Mesothelial cell of epicardium (in vitro differentiated cells): ENCODE data around the gene CMPK2. TPM values are rescaled to one million over a fixed set of nuclear protein-coding genes. Genes with fewer than 3 reads are reported as not detected.

ENCODE experiments used
- DNase-seq, 2 experiments: peaks; one replicate each; pipeline ENCODE4 v3.0.0; 2021; ENCODE audit warnings: low spot score in 2 of 2; ENCODE audit not compliant: unreplicated experiment in 2 of 2
- H3K27ac Mint-ChIP-seq: 2 replicates; pipeline ENCODE4 v1.8.0; 2021; ENCODE audit warnings: mixed read lengths
- H3K27me3 Mint-ChIP-seq: 2 replicates; pipeline ENCODE4 v1.8.0; 2021; ENCODE audit warnings: low read depth, mixed read lengths
- H3K36me3 Mint-ChIP-seq: 2 replicates; pipeline ENCODE4 v1.8.0; 2021; ENCODE audit warnings: mixed read lengths
- H3K4me1 Mint-ChIP-seq: 2 replicates; pipeline ENCODE4 v1.8.0; 2021; ENCODE audit warnings: mixed read lengths
- H3K4me3 Mint-ChIP-seq: 2 replicates; pipeline ENCODE4 v1.8.0; 2021; ENCODE audit warnings: mild to moderate bottlenecking, moderate library complexity, mixed read lengths
- H3K9me3 Mint-ChIP-seq: 2 replicates; pipeline ENCODE4 v1.8.0; 2021; ENCODE audit warnings: mixed read lengths
- CTCF ChIP-seq: fragments of 200-600 bp; sonication (generic); IDR thresholded peaks from one replicate; pipeline ENCODE4 v1.5.0; 2021; ENCODE audit warnings: antibody characterized with exemption; ENCODE audit not compliant: unreplicated experiment
- total RNA-seq: library from RNA; stranded (reverse); gene quantifications from 3 replicates; pipeline ENCODE4 v1.2.1, GENCODE V29; 2021

Gene CMPK2
- total RNA-seq, 1 donor from 2014 or later: 4.5 TPM

GRCh38 chr2:6872394-6872793 is 6.7 kb upstream of the CMPK2 start:
- Mint-ChIP-seq H3K27ac (no peak overlapping the region), H3K36me3 (peaks cover 4% of the 10 kb centered on the region), H3K4me1 (peaks cover 6% of the 10 kb centered on the region), H3K9me3 (peaks cover 8% of the 10 kb centered on the region), H3K4me3 (no peak overlapping the region), H3K27me3 (peaks cover 41% of the 10 kb centered on the region)
- TF ChIP-seq CTCF: no peak
- no peak for DNase-seq

- DNase-seq: no peak
- Mint-ChIP-seq H3K4me1 (peaks cover 10% of the 10 kb centered on the region), H3K27ac (no peak overlapping the region), H3K9me3 (no peaks in the 10 kb centered on the region), H3K27me3 (peaks cover 17% of the 10 kb centered on the region), H3K36me3 (peaks cover 6% of the 10 kb centered on the region), H3K4me3 (peak overlapping the region; percentile 22)
- no peak for TF ChIP-seq CTCF
Measured at GRCh38 chr2:6866982-6867381, 1.3 kb upstream of the CMPK2 start.

GRCh38 chr2:6866275-6866671 is 566 bp upstream of the CMPK2 start:
- peak overlapping the region; percentile 94 for H3K27ac Mint-ChIP-seq

GRCh38 chr2:6864923-6865345 is 773 bp downstream of the CMPK2 start:
- peaks cover 16% of the 10 kb centered on the region for H3K9me3 Mint-ChIP-seq
- peak overlapping the region; percentile 62 for H3K4me3 Mint-ChIP-seq
- H3K27ac Mint-ChIP-seq: no peak overlapping the region
- H3K4me1 Mint-ChIP-seq: peaks cover 6% of the 10 kb centered on the region
- H3K27me3 Mint-ChIP-seq: peaks cover 6% of the 10 kb centered on the region
- no peak for TF ChIP-seq CTCF
- peaks cover 25% of the 10 kb centered on the region for H3K36me3 Mint-ChIP-seq
- no peak for DNase-seq

More at GRCh38 chr2:6866275-6866671, 566 bp upstream of the CMPK2 start:
- Mint-ChIP-seq H3K4me1 (peaks cover 7% of the 10 kb centered on the region), H3K27me3 (peaks cover 14% of the 10 kb centered on the region), H3K9me3 (peaks cover 4% of the 10 kb centered on the region), H3K36me3 (peaks cover 13% of the 10 kb centered on the region), H3K4me3 (peak overlapping the region; percentile 89)
- no peak for DNase-seq
- TF ChIP-seq CTCF: no peak

- peaks cover 6% of the 10 kb centered on the region for H3K4me1 Mint-ChIP-seq
- H3K4me3 Mint-ChIP-seq: peak overlapping the region; percentile 62
- no peak for TF ChIP-seq CTCF
- H3K9me3 Mint-ChIP-seq: peaks cover 20% of the 10 kb centered on the region
- peaks cover 6% of the 10 kb centered on the region for H3K27me3 Mint-ChIP-seq
- DNase-seq: no peak
- H3K36me3 Mint-ChIP-seq: peaks cover 32% of the 10 kb centered on the region
- H3K27ac Mint-ChIP-seq: no peak overlapping the region
Measured at GRCh38 chr2:6864231-6864754, 1.4 kb downstream of the CMPK2 start.

- Mint-ChIP-seq H3K9me3 (peaks cover 24% of the 10 kb centered on the region), H3K27ac (no peak overlapping the region), H3K36me3 (peaks cover 37% of the 10 kb centered on the region), H3K27me3 (peaks cover 6% of the 10 kb centered on the region), H3K4me3 (no peak overlapping the region), H3K4me1 (peaks cover 6% of the 10 kb centered on the region)
- no peak for TF ChIP-seq CTCF
- no peak for DNase-seq
Measured at GRCh38 chr2:6863792-6864191, 1.9 kb downstream of the CMPK2 start.
